Tibial nerve (tissue), 4 donors: ENCODE results near the gene PCDHGB3. TPM values are rescaled to one million over a fixed set of nuclear protein-coding genes. Genes with fewer than 3 reads are reported as not detected.
"Not testable (repeated sequence)": the region's sequence is repeated elsewhere in the genome, so short reads cannot be mapped to it uniquely, and the experiment has no call there.

ENCODE experiments used
- DNase-seq, 2 donors: peaks; one replicate each; pipeline ENCODE4 v3.0.0-alpha.2; 2019; ENCODE audit warnings: low spot score in 2 of 2
- H3K27ac ChIP-seq, 4 donors: fragments of 200-600 bp; sonication (generic) in 3 of 4; one replicate each; pipeline ENCODE4 v1.5.1; 2017 to 2019; ENCODE audit warnings: mild to moderate bottlenecking in 1 of 4
- H3K27me3 ChIP-seq, 2 donors: fragments of 200-600 bp; sonication (generic) in 1 of 2; one replicate each; pipeline versions ENCODE4 v1.5.1 to v1.6.0; 2017 to 2019
- H3K36me3 ChIP-seq, 3 donors: fragments of 200-600 bp; sonication (generic); one replicate each; pipeline ENCODE4 v1.5.1; 2018 to 2019
- H3K4me1 ChIP-seq, 4 donors: fragments of 200-600 bp; sonication (generic) in 3 of 4; one replicate each; pipeline ENCODE4 v1.5.1; 2017 to 2019
- H3K4me3 ChIP-seq, 4 donors: fragments of 200-600 bp; sonication (generic) in 3 of 4; one replicate each; pipeline ENCODE4 v1.5.1; 2017 to 2019; ENCODE audit warnings: mild to moderate bottlenecking in 1 of 4, moderate library complexity in 1 of 4
- H3K9me3 ChIP-seq, 4 donors: fragments of 200-600 bp; sonication (generic) in 3 of 4; one replicate each; pipeline ENCODE4 v1.5.1; 2017 to 2019
- EP300 ChIP-seq, 2 donors: sonication (generic); formaldehyde crosslinking; IDR thresholded peaks; one replicate each; pipeline ENCODE4 v1.6.1; 2017; ENCODE audit warnings: antibody characterized with exemption in 2 of 2, mild to moderate bottlenecking in 1 of 2
- POLR2A ChIP-seq, 2 donors: fragments of 450-650 bp; IDR thresholded peaks; one replicate each; pipeline ENCODE4 v1.6.1; 2017; ENCODE audit warnings: antibody characterized with exemption in 2 of 2, mild to moderate bottlenecking in 2 of 2, moderate library complexity in 2 of 2
- WGBS, 2 donors: methylation state at CpG; one replicate each; pipeline ENCODE4 v1.1.5; 2018; 5-methylcytosine and 5-hydroxymethylcytosine counted together
- total RNA-seq, 4 donors: library from RNA; depleted of rRNA; stranded (reverse); fragments of >200 nt; gene quantifications; one replicate each; pipeline ENCODE4 v1.1.0, GENCODE V29; 2016
- TF ChIP-seq, protein P1 (sequence below), 5 experiments: fragments of 200-600 bp in 3 of 5; fragments of 450-650 bp in 2 of 5; sonication (generic) in 3 of 5; IDR thresholded peaks; one replicate each; pipeline ENCODE4 v1.5.1; 2016 to 2019; ENCODE audit warnings: antibody characterized with exemption in 5 of 5, mild to moderate bottlenecking in 3 of 5, moderate library complexity in 2 of 5

The PCDHGB3 gene
- total RNA-seq, 4 donors from 2014 or later, result 7.8 to 12.4 (median 10.1) TPM

DNA sequence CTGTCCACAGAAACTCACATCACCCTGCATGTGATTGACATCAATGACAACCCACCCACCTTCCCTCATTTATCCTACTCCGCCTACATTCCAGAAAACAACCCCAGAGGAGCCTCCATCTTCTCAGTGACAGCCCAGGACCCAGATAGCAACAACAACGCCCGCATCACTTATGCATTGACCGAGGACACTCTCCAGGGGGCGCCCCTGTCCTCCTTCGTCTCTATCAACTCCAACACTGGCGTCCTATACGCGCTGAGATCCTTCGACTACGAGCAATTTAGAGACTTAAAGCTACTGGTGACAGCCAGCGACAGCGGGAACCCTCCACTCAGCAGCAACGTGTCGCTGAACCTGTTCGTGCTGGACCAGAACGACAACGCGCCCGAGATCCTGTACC lies 24.7 kb upstream of the PCDHGB3 start:
- H3K27ac ChIP-seq, result no peak overlapping the region
- no peak for DNase-seq
- H3K27me3 ChIP-seq, result no peaks in the 10 kb centered on the region
- peaks cover 4 to 100% (median 45%) of the 10 kb centered on the region in 4 donors for H3K9me3 ChIP-seq
- TF ChIP-seq POLR2A (IDR thresholded peaks at IDR 0.05) (no peak), EP300 (IDR thresholded peaks at IDR 0.05) (no peak)
- TF ChIP-seq, protein P1, sequence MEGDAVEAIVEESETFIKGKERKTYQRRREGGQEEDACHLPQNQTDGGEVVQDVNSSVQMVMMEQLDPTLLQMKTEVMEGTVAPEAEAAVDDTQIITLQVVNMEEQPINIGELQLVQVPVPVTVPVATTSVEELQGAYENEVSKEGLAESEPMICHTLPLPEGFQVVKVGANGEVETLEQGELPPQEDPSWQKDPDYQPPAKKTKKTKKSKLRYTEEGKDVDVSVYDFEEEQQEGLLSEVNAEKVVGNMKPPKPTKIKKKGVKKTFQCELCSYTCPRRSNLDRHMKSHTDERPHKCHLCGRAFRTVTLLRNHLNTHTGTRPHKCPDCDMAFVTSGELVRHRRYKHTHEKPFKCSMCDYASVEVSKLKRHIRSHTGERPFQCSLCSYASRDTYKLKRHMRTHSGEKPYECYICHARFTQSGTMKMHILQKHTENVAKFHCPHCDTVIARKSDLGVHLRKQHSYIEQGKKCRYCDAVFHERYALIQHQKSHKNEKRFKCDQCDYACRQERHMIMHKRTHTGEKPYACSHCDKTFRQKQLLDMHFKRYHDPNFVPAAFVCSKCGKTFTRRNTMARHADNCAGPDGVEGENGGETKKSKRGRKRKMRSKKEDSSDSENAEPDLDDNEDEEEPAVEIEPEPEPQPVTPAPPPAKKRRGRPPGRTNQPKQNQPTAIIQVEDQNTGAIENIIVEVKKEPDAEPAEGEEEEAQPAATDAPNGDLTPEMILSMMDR (IDR thresholded peaks at IDR 0.05), result no peak
- WGBS, 2 donors, result 49% methylated on average over 11 to 13 of the region's 20 CpGs
- no peak overlapping the region for H3K4me3 ChIP-seq
- no peaks in the 10 kb centered on the region for H3K4me1 ChIP-seq
- peaks cover 0 to 20% (median 0%) of the 10 kb centered on the region in 3 donors for H3K36me3 ChIP-seq

DNA sequence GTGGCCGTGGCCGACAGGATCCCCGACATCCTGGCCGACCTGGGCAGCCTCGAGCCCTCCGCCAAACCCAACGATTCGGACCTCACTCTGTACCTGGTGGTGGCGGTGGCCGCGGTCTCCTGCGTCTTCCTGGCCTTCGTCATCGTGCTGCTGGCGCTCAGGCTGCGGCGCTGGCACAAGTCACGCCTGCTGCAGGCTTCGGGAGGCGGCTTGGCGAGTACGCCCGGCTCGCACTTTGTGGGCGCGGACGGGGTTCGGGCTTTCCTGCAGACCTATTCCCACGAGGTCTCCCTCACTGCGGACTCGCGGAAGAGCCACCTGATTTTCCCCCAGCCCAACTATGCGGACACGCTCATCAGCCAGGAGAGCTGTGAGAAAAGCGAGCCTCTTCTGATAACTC lies 24.0 kb upstream of the PCDHGB3 start:
- H3K27me3 ChIP-seq, DNase-seq, H3K4me3 ChIP-seq, H3K27ac ChIP-seq, H3K4me1 ChIP-seq: not testable (repeated sequence)
- peaks cover 0 to 23% (median 0%) of the 10 kb centered on the region in 3 donors for H3K36me3 ChIP-seq
- 53 to 68% methylated on average over 24 to 26 of the region's 35 CpGs for WGBS, 2 donors
- H3K9me3 ChIP-seq, result peaks cover 4 to 100% (median 47%) of the 10 kb centered on the region in 4 donors

DNA sequence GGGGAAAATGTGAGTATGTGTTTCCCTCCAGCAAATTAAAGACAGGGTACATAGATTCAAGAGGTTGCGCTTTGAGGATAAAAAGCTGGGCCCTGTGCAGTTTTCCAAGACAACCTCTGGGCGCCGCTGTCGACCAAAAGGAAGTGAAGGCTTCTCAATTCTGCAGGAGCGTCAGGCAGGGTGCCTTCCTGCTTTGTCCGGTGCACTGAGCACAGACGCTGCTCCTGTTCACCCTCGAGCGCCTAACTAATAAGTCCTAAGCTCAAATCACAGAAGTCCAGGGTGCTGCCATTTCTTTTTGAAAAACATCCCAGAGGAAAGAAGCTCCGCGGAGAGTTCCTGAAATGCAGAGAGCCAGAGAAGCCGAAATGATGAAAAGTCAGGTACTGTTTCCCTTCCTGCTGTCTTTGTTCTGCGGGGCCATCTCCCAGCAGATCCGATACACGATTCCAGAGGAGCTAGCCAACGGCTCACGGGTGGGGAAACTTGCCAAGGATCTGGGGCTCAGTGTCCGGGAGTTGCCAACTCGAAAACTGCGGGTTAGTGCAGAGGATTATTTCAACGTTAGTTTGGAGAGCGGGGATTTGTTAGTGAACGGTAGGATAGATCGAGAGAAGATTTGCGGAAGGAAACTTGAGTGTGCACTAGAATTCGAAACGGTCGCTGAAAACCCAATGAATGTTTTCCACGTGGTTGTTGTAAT lies 20.0 kb upstream of the PCDHGB3 start, which contains the start of gene PCDHGB1:
Gene PCDHGB1 (plus strand): TSS at position 183 of the 703 bp plus-strand sequence. CDS start 162 bp downstream, at position 345.
- DNase-seq, result no peak
- TF ChIP-seq EP300 (IDR thresholded peaks at IDR 0.05), result no peak
- TF ChIP-seq, protein P1 (IDR thresholded peaks at IDR 0.05), result peak in 2 of 5 experiments; percentile 8 to 10
- H3K36me3 ChIP-seq, result peaks cover 0 to 28% (median 0%) of the 10 kb centered on the region in 3 donors
- 28 to 36% methylated on average over 29 of the region's 29 CpGs for WGBS, 2 donors
- no peaks in the 10 kb centered on the region for H3K27me3 ChIP-seq
- H3K4me1 ChIP-seq, result no peaks in the 10 kb centered on the region
- no peak within 1 kb of the TSS for H3K27ac ChIP-seq
- H3K4me3 ChIP-seq, result peak within 1 kb of the TSS in 1 of 4 donors; percentile 2
- peaks cover 4 to 99% (median 43%) of the 10 kb centered on the region in 4 donors for H3K9me3 ChIP-seq

DNA sequence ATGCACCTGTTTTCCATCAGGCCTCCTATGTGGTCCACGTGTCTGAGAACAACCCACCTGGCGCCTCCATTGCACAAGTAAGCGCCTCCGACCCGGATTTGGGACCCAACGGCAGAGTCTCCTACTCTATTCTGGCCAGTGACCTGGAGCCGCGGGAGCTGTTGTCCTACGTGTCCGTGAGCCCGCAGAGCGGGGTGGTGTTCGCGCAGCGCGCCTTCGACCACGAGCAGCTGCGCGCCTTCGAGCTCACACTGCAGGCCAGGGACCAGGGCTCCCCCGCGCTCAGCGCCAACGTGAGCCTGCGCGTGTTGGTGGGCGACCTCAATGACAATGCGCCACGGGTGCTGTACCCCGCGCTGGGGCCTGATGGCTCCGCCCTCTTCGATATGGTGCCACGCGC lies 18.5 kb upstream of the PCDHGB3 start:
- H3K27me3 ChIP-seq, result no peaks in the 10 kb centered on the region
- H3K27ac ChIP-seq, result no peak overlapping the region
- TF ChIP-seq, protein P1 (IDR thresholded peaks at IDR 0.05), result no peak
- no peak for TF ChIP-seq POLR2A (IDR thresholded peaks at IDR 0.05)
- no peak for TF ChIP-seq EP300 (IDR thresholded peaks at IDR 0.05)
- peaks cover 0 to 99% (median 44%) of the 10 kb centered on the region in 4 donors for H3K9me3 ChIP-seq
- H3K4me1 ChIP-seq, result no peaks in the 10 kb centered on the region
- H3K36me3 ChIP-seq, result peaks cover 0 to 36% (median 0%) of the 10 kb centered on the region in 3 donors
- DNase-seq, result no peak
- 44 to 49% methylated on average over 6 to 8 of the region's 36 CpGs for WGBS, 2 donors
- H3K4me3 ChIP-seq, result no peak overlapping the region

DNA sequence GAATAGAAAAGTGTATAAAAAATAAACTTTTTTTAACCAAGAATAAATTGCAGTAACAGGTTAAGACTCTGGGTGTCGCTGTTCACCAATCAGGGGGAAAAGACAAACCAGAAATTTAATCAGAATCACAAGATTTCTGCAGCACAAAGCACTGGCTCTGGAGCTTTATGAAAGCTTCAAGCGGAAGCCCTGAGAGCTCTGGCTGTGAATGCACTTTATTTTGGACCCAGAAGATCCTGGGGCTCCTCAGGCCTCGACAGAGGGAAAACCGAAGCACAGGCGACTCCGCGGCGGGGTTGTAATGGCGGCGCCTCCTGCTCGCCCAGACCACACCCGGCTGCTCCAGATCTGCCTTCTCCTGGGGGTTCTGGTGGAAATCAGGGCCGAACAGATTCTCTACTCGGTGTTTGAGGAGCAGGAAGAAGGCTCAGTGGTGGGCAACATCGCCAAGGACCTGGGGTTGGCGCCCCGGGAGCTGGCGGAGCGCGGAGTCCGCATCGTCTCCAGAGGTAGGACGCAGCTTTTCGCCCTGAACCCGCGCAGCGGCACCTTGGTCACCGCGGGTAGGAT lies 15.1 kb upstream of the PCDHGB3 start, which contains the start of gene PCDHGA4:
Gene PCDHGA4 (plus strand): TSS at position 122 of the 570 bp plus-strand sequence. CDS start 87 bp downstream, at position 209.
- Histone ChIP-seq H3K4me3 (peak within 1 kb of the TSS in 2 of 4 donors; percentile 9 to 43), H3K9me3 (peaks cover 0 to 99% (median 42%) of the 10 kb centered on the region in 4 donors), H3K27ac (no peak within 1 kb of the TSS), H3K4me1 (no peaks in the 10 kb centered on the region), H3K27me3 (no peaks in the 10 kb centered on the region), H3K36me3 (peaks cover 0 to 40% (median 0%) of the 10 kb centered on the region in 3 donors)
- TF ChIP-seq EP300 (IDR thresholded peaks at IDR 0.05), result no peak
- TF ChIP-seq, protein P1 (IDR thresholded peaks at IDR 0.05), result peak in 4 of 5 experiments; percentile 13 to 27 (median 18)
- 15 to 24% methylated on average over 29 of the region's 29 CpGs for whole genome bisulfite sequencing, 2 donors
- no peak for DNase-seq
